ENCODE measurements around the gene ZNF724. TPM values are rescaled to one million over a fixed set of nuclear protein-coding genes. Genes with fewer than 3 reads are reported as not detected.
A peak's percentile ranks its signal among the peaks of the same experiment; 100 is the strongest.
"Not testable (repeated sequence)": the region's sequence is repeated elsewhere in the genome, so short reads cannot be mapped to it uniquely, and the experiment has no call there.

ZNF724 gene
- 10.8 TPM for total RNA-seq (ENCODE audit: insufficient read depth, low replicate concordance)

DNA sequence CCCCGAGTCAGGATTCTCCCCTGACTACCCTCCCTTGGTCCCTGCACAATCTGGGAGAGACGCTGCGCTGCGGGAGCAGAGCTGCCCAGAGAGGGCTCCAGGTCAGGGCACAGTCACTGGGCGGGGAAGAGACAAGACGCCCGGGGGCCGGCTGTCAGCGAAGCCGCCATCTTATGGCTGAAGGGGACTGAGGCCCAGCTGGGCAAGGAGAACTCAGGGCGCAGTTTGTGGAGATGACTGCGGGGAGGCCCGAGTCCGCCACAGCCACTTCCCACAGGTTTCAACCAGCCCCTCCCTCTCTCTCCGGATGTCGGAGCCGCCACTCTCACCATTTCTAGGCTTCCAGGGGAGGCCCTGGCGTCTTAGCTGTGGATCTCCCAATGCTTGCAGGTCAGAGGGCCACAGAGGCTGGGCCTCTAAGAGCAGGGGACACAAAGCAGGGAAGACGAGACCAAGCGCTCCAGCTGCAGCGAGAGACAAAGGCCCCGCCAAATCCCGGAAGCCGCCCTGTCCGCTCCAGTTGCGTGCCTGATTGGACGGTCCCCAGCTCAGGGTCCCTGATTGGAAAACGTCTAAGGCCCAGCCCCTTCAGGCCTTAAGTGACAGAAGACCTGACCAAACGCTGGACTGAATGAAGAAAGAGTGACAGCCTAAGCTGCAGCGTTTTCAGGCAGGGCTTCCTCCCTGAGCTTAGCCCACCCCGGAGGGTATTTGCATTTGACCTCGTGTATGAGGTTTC, at the start of gene ZNF724:
TSS of gene ZNF724 (minus strand) at position 484 of the 739 bp plus-strand sequence. CDS start at position 332, 152 bp downstream.
- peak; percentile 99 for DNase-seq (ENCODE audit: low spot score)

- no peak for DNase-seq (ENCODE audit: low spot score)
Measured at GRCh38 chr19:23294141-23294540, 43.9 kb upstream of the ZNF724 start.

GRCh38 chr19:23289966-23290365, 39.8 kb upstream of the ZNF724 start:
- DNase-seq (ENCODE audit: low spot score), result not testable (repeated sequence)

GRCh38 chr19:23287620-23288019, 37.4 kb upstream of the ZNF724 start:
- no peak for DNase-seq (ENCODE audit: low spot score)

- DNase-seq (ENCODE audit: low spot score), result no peak
Measured at GRCh38 chr19:23286477-23286876, 36.3 kb upstream of the ZNF724 start.

DNA sequence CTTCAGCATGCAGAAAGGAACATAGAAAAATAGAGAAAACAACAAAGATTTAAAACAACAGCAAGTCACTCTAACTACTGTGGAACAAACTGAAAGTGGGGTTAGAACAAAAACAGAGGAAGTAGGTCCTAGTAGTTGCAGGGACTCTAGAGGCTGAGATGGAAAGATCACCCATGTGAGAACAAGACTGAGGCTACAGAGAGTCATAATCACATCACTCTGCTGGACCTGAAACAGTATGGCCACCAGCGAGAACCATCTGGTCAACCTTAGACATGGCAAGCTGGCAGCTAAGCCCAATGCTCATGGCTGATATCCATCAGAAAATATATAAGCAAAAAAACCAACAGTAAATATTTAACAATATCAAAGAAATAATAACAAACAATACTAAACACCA, 35.8 kb upstream of the ZNF724 start:
- no peak for DNase-seq (ENCODE audit: low spot score)

- not testable (repeated sequence) for DNase-seq (ENCODE audit: low spot score)
Measured at GRCh38 chr19:23285326-23285725, 35.1 kb upstream of the ZNF724 start.

- DNase-seq (ENCODE audit: low spot score), result no peak
Measured at GRCh38 chr19:23283925-23284324, 33.7 kb upstream of the ZNF724 start.

GRCh38 chr19:23281663-23282276, 31.6 kb upstream of the ZNF724 start:
- no peak for DNase-seq (ENCODE audit: low spot score)

- not testable (repeated sequence) for DNase-seq (ENCODE audit: low spot score)
Measured at GRCh38 chr19:23278118-23278517, 27.9 kb upstream of the ZNF724 start.

DNA sequence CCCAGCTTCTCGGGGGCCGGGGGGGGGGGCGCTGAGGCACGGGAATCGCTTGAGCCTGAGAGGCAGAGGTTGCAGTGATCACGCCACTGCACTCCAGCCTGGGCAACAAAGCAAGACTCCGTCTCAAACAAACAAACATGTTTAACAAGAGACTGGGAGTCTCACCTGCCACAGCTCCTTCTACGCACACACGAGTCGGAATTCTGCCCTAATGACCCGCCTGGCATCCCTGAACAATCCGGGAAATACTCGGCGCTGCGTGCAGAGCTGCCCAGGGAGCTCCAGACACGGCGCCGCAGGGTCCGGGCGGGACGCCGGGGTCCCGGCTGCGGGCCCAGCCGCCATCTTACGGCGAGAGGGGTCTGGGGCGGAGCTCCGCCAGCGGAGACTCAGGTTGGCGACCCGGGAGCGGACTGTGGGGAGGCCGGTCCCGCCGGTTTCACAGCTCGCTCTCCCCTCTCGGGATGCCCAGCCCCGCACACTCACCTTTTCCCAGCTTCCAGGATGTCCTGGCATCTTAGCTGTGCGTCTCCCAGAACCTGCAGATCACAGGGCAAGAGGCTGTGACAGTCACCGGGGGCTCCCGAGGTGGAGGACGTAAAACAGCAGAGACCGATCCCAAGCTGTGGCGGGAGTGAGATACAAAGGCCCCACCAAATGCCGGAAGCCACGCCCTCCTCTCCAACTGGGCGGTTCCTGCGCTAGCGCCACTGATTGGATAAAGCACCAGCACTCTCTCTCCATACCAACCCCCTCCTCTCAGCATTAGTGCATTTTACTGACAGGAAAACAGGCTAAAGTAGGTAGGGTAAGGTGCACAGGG, 23.6 kb upstream of the ZNF724 start:
- peak; percentile 95 for DNase-seq (ENCODE audit: low spot score)

DNA sequence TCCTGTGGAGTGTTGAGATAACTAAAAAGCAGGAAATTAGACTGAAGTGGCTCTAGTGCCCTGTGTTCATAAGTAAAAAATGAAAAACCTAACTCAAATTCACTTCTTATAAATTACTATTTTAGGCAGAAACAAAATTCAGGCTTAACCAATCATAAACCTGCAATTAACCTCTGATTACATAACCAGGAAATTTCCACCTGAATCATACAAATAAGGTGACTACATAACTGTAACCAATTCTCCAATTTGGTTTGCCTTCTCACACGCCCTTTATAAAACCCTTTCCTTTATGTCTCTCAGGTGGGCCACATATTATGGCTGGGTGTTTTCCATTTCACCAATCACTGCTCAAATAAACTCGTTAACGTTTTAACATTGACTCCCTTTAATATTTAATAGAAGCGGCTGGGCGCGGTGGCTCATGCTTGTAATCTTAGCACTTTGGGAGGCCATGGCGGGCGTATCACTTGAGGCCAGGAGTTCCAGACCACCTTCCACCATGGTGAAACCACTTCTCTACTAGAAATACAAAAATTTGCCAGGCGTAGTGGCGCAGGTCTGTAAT, 22.9 kb upstream of the ZNF724 start:
- DNase-seq (ENCODE audit: low spot score), result no peak

- DNase-seq (ENCODE audit: low spot score), result no peak
Measured at GRCh38 chr19:23263870-23264590, 13.8 kb upstream of the ZNF724 start.

DNA sequence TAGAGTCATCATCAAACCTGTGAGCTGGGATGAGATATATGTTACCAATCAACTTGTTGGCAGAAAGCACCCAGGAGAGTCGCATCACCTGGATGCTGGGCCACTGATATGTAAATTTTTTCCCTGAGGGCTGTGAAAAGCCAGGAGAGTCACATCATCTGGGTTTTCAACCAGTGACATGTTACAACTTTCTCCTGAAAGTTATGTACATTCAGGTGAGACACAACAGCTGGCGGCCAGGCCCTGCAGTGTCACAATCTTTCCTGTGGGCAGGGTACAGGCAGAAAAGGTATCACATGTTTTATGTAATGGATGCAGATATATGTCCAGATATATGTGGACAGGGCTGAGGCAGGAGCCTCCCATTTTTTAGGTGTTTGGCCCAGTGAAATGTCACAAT, 13.2 kb upstream of the ZNF724 start:
- DNase-seq (ENCODE audit: low spot score), result no peak

DNA sequence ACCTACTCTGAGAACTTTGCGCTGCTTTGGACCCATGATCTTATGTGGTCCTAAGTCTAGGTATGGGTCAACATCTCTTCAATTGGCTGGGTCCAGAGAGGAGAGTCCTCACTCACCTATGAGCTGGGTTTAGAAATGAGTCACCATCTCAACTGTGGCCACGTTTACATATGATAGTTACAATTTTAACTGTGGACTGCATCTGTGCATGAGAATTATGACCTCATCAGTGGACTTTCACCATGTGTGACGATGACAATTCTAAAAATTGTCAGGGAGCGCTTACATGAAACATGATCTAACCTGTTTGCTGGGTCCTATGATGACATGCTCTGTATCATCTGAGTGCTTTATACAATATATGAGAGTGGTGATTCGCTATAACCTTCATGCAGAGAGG, 12.7 kb upstream of the ZNF724 start:
- no peak for DNase-seq (ENCODE audit: low spot score)

DNA sequence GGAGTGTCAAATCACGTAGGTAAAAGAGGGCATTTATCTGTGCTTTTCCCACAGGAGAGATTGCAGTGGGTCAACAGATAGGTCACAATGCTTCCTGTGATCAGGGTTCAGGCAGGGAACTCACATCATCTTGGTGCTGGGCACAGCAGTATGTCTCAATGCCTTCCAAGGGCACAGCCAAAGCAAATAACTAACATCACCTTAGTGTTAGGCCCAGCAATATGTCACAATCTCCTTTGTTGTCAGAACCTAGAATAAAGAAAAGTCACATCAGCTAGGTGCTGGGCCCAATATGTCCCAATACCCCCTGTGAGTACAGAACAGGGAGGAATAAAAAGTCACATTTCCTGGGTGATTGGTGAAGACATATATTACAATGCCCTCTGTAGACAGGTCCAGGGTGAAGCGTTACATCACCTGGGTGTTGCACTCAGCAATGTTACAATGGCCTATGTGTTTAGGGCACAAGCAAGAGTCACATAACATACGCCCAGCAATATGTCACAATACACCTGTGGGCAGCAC, 11.4 kb upstream of the ZNF724 start:
- DNase-seq (ENCODE audit: low spot score), result no peak

GRCh38 chr19:23260956-23261355, 10.8 kb upstream of the ZNF724 start:
- no peak for DNase-seq (ENCODE audit: low spot score)

DNA sequence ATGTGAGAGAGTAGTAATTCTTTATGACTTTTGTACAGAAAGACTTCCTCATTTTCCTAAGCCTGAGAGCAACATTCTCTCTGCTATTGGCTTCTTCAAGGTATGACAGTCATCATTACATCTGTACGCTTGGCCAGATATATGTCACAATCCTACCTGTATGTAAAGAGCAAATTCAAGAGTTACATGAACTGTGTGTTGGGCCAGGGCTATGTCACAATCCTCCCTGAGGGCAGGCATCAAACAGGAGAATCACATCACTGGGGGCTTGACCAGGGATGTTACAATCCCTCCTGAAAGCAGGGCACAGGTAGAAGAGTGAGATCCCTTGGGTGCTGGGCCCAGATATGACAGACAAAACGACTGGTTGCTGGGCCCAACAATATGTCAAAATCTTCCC, 9.8 kb upstream of the ZNF724 start:
- no peak for DNase-seq (ENCODE audit: low spot score)

DNA sequence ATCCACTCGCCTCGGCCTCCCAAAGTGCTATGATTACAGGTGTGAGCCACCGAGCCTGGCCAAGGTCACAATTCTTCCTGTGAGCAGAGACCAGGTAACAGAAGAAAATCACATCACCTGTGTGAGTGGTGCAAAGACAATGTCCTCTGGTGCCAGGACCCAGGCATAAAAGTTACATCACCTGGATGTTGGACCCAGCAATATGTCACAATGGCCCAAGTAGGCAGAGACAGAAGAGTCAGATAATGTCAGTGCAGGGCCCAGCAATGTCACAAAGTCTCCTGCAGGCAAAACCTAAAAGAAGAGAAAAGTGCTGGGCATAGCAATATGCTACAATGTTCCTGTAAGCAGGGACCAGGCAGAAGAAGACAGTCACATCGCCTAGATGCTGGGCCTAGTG, 5.5 kb upstream of the ZNF724 start:
- no peak for DNase-seq (ENCODE audit: low spot score)

- DNase-seq (ENCODE audit: low spot score), result no peak
Measured at GRCh38 chr19:23254141-23254910, 4.1 kb upstream of the ZNF724 start.
